Fibroblast of skin of left quadriceps (primary cell): ENCODE measurements around the gene ECT2.
"Not testable (repeated sequence)": the region's sequence is repeated elsewhere in the genome, so short reads cannot be mapped to it uniquely, and the experiment has no call there.

Experiments used
- DNase-seq, 2 experiments: peaks; one replicate each; pipeline ENCODE4 v3.0.0-alpha.2; 2013; ENCODE audit warnings: low read depth in 2 of 2

Gene ECT2, protein sequence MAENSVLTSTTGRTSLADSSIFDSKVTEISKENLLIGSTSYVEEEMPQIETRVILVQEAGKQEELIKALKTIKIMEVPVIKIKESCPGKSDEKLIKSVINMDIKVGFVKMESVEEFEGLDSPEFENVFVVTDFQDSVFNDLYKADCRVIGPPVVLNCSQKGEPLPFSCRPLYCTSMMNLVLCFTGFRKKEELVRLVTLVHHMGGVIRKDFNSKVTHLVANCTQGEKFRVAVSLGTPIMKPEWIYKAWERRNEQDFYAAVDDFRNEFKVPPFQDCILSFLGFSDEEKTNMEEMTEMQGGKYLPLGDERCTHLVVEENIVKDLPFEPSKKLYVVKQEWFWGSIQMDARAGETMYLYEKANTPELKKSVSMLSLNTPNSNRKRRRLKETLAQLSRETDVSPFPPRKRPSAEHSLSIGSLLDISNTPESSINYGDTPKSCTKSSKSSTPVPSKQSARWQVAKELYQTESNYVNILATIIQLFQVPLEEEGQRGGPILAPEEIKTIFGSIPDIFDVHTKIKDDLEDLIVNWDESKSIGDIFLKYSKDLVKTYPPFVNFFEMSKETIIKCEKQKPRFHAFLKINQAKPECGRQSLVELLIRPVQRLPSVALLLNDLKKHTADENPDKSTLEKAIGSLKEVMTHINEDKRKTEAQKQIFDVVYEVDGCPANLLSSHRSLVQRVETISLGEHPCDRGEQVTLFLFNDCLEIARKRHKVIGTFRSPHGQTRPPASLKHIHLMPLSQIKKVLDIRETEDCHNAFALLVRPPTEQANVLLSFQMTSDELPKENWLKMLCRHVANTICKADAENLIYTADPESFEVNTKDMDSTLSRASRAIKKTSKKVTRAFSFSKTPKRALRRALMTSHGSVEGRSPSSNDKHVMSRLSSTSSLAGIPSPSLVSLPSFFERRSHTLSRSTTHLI

DNA sequence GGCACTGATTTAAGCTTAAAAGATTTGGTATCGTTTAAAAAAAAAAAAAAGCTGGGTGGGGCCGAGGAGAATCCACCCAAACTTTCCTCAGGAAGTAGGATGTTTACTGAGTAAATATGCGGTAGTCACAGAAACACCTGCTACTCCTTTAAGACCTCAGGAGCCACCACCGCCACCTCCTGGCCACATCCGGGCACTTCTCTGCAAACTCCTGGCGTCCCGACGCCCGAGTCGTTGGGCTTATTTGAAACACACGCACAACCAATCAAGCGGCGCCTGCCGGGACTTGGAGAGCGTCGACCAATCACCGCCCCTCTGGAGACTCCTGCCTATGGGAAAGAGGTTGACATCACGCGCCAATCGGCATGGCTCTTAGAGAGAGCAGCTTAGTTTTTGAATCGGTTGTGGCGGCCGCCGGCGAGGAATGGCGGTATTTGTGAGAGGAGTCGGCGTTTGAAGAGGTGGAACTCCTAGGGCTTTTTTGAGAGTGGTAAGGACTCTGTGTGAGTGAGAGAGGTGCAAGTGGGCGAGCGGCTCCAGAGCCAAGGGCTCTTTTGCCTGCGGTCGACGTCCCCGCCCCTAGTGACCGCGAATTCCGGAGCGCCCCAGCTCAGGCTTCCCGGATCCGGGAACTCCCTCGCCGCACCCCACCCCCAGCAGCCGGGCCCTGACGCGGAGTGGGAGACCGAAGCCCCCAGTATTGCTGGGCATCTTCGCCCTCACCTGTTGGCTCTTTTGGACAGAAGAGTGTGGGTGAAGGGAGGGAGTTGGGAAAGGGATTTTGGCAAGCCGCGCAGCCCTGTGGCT, at the start of gene ECT2:
ECT2 (plus strand) TSS at position 359 of the 807 bp plus-strand sequence. CDS start 3,805 bp downstream, outside the sequence.
- peak; percentile 99 for DNase-seq

DNA sequence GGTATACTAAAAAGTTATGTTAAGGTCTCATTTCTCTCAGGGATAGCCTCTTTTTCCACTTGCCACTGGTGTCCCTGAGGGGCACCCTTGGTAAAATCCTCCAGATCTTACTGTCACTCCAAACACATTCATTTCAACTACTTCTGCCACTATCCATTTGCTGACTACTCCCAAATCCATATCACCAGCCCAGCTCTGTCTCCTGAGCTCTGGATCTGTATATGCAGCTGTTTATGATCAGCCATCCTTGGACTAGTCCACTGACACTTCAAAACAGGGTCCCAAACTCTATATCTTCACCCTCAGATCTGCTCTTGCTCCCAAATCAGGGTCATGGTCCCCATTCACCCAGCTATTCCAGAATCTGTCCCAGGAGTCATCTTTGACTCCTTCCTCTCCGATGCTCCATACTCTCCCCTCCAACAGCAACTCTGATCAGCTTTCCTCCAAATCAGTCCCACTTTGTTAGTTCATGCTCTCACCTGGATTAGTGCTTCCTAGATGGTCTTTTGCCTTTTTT, 49.5 kb upstream of the ECT2 start:
- DNase-seq: no peak

DNA sequence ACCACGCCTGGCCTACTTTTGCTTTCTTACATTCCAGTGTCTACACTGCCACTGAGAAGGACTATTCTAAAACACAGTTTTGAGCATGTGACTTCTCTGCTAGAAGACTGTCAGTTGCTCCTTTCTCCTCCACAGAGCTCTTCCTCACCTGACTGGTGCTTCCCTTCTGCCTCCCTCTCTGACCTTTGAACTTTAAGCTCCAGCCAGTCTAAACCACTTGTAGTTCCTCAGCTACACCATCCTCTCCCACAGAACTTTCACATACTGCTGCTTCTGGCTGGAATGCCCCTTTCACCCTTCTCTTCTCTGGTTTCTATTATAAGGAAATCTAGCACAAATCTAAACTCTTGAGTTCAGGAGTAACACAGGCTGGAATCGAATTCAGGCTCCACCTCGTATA, 48.8 kb upstream of the ECT2 start:
- no peak for DNase-seq

DNA sequence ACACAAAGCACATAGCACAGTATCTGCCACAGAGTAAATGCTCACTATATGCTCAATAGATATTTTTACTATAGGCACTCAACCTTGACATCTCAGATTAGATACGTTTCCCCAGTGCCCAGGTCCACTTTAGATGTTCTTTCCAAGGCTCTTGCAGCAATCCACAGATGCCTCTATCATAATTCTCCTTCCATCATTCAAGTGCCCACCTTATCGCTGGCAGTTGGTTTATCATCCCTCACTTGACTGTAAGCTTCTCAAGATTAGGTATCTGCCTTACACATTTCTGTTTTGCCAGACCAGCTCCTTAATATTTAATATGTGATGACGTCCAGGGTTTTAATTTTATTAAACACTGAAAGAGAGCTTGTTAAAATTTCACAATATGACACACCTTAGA, 48.3 kb upstream of the ECT2 start:
- no peak for DNase-seq

DNA sequence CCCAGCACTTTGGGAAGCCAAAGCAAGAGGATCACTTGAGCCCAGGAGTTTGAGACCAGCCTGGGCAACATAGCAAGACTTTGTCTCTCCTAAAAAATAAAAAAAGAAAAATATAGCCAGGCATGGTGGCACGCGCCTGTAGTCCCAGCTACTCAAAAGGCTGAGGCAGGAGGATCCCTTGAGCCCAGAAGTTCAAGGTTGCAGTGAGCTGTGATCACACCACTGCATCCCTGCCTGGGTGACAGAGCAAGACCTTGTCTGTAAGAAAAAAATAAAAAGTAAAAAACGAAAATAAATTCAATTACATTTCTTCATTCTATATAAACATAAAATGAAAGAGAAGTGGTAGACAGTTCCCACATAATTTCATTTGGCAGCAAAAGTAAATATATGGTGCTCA, 47.8 kb upstream of the ECT2 start:
- not testable (repeated sequence) for DNase-seq

DNA sequence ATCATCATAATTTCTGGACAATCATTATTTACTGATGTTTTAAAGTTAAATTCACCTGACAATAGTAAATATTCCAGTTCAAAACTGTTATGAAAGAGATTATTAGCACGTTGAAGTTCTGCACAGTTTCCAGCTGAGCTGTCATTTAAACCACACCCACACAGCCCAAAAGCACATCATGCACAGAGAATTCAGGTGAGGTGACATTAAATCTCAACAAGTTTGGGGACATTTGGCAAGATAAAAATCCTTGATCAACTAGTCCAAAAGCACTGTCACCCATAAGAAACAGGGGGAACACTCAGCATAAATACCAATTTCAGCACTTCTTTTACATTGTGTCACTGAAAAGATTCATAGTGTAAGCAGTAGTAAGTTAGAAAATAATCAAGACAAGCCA, 46.5 kb upstream of the ECT2 start:
- no peak for DNase-seq

DNA sequence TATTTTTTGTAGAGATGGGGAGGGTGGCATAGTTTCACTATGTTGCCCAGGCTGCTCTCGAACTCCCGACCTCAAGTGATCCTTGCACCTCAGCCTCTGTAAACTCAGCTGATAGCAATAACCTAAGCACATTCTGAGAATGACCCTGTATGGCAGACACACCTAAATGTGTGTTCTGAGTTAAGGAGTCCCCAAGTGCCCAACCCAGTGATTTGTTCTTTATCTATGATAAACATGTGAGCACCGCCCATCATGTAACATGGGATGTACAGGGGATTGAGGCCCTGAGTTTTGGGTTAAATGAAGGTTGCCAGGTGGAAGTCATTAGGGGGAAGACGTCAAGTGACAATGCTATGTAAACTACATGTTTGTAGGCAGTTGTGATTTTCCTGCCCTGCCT, 45.4 kb upstream of the ECT2 start:
- DNase-seq: no peak

DNA sequence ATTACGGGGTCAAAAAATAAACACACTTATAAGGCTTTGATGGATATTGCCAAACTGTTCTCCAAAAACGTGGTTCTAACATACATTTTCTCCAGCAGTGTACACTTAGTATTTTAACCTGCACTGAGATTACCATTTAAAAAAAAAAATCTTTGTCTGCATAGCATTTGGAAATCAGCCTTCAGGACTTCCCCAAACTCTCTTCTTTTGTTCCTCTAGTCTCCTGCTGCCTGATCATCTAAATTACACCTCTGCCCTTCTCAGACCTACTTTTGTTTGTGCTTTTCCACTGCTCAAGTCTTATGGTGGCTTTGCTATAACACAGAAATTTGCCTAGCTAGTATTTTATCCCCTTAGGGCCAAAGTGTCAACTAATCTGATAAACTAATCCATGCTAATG, 43.5 kb upstream of the ECT2 start:
- no peak for DNase-seq

DNA sequence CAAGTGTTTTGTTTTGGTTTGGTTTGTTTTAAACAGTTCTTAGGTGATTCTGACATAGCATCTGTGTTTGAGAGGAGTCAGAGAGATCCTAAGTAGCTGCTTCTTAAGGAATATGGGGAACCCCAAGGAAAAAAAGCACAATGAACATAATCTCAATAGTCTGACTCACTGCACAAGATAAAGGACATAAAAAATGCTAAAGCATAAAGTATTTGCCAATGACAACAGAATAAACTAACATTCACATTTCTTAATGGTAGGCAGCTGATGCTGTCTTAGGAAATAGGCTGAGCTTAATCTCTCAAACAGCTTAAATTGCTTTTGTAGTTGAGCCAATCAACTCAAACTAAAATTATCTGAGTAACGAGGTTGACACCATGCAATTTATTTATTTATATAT, 42.6 kb upstream of the ECT2 start:
- no peak for DNase-seq

DNA sequence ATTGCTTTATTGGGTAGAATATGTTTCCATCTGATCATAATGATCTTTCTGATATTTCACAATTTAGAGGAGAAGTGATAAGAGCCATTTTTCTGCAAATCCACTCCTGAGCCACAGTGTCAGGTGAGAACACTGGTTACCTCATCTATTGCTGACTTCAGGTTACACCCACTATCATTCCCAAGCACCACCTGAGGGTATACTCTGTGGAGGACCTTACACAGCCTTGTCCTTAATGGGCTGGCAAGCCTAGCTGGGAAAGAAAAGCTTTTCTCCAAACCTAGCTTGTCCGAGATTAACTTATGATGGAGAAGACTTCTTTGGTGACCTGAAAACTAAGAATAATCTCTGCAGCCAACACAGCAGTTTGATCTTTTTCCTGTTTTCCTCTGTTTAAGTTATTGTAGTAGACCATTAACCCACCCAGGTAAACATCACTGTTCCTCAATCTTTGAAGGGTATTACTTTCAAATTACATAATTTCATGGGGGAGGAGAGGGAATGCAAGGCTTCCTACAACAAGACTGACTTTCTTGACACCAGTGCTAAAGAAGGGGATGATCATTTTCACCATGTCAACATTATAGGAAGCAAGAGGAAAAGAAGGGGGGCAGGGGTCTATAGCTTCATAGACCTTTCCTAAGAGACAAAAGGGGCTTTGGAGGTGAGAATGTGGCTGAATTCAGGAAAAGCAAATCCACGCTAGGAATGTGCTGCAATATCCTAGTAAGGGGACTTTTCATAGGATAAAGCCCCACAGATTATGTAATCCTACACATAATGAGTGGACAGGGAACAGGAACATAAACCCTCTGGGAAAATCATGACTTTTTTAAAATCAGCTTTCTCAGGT, 41.4 kb upstream of the ECT2 start:
- no peak for DNase-seq

DNA sequence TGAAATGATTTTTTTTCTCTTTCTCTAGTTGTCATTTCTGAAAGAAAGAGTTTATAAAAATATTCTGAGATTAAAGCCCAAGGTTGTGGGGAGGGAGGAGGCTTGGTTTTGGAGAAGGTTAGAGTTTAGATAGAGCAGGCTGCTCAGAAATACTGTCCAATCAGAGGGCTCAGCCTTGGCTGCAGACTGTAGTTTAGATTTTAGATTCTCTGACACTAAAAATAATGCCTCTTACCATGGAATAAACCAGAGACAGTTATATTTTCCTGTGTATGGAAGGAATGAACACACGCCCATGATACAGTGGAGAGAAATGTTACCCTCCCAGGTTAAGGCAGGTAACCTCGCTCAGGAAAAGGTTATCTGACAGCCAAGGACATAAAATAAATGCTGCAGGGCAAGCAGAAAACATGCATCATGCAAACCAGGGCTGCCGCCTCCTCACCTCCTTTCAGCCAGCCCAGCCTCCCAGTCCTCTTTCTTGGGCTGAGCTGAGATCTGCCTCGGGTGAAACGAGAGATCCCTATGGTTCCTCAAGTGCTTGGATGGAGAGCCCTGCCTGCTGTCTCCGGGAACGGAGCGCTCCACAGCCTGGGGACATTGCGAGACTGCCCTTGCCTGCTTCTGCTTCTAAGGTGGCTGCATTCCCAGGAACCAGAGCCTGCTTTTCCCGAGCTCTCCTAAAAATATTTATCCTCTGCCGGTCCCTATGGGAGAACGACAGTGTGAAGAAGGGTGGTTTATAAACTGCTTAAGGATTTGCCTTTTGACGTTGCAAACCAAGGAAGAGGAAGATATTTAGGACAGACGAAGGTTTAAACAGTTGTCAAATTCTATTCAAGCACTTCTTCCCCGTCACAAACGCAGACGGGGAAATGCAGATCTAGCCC, 40.5 kb upstream of the ECT2 start:
- DNase-seq: no peak

DNA sequence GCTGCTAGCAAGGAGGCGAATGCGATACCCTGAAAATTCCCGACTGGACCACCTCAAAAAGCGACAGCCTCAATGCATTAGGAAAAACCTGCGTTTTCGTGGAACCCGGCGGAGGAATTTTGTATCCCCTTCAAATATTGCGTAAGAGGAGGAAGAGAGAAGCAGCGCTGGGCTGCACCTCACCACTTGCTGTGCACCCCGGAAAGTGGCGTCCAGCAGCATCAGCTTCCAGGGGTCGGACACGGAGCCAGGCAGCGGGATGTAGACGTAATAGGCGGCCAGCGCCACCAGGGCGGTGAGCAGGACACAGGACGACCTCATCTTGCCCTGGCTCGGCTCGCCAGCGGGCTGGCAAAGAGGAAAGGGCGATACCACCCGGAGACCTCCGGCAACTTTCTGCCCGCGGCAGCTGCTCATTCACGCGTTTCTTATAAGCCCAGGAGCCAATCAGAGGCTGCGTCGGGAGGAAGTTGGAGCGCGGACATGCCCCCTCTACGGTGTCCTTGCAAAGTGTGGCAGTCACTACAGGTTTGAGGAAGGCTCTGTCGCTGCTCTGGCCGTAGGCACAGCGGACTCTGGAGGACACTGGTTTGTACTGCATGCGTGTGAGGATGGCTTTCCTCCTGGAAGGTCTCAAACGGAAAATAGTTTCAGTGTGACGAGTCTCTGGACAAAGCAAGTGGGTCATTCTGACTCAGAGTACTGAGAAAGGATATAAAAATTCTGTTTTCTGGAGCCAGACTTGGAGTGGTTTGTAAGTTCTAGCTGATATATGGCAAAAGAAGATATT, 39.7 kb upstream of the ECT2 start, which contains the start of gene NCEH1:
NCEH1 (minus strand) TSS at position 404 of the 790 bp plus-strand sequence; CDS start at position 321, 83 bp downstream.
- DNase-seq: peak; percentile 83 to 86

DNA sequence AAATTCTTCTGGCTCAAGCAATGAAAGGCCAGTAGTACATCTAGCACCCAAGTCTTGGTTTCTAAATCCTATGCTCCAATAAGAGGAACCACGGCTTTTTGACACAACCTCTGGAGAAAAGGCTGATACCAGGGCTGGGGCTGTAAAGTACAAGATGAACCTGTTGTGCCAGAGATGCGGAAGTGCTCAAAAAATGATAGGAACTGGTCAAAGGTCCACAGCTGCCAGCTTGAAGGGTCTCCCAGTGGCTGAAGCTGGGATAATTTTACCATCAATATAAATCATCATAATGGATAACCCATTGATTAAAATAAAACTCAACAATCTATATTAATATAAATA, 39.1 kb upstream of the ECT2 start:
- DNase-seq: no peak

DNA sequence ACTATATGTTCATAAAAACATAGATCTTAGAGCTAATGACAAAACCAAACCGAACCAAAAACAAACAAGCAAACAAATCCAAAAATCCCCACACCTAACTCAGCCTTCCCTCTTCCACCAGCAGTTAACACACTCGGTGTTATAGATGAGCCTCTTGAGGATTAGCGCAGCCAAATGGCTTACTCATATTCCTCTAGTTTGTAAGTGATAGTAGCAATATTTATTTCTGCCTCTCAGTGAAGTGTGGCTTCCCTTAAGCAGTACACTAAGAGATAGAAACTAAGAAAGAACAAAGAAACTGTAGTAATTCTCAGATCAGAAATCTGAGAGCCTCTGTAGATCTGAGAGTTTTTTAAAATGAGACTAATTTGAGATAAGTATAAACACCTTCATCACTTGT, 37.2 kb upstream of the ECT2 start:
- no peak for DNase-seq

DNA sequence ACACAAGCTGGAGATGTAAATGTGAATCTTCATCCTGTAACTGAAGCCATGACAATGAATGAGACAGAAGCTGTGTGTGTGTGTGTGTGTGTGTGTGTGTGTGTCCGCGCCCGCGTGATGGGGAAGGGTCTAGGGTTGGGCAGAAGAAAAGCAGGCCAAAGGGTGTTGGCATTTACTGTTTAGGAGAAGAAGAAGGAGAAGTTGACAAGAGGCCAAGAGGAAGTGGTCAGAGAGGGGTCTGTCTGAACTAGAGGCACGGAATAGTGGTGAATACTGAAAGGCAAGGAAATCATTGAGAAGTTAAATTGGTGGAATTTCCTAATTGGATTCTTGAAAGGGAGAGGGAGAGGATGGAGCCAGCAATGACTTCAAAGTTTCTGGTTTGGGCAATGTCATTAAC, 34.0 kb upstream of the ECT2 start:
- DNase-seq: no peak

DNA sequence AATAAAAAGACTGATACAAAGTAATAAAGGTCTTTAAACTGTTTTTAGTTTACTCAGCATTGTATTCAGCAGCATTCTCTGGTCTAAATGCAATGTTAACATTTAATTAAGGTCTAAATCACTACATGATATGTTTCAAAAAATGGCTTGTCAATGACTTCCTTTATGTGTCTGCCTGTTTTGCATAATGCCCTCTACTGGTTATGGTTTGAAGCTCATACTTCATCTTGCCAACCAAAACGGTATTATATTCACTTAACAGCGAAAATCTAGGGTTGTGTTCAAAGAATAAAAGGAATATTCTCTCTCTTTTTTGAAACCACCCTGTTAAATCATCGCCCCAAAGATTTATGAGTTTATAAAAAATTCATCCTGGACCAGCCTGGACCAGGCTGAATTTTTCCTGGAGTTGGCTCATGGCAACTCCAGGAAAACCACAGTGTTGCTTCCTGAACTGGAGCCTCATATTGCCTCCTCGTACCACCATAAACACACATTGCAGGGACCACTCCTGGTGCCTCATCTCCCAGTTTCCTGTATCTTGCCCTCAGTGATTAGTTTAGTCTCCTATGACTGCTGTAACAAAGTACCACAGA, 32.9 kb upstream of the ECT2 start:
- no peak for DNase-seq

DNA sequence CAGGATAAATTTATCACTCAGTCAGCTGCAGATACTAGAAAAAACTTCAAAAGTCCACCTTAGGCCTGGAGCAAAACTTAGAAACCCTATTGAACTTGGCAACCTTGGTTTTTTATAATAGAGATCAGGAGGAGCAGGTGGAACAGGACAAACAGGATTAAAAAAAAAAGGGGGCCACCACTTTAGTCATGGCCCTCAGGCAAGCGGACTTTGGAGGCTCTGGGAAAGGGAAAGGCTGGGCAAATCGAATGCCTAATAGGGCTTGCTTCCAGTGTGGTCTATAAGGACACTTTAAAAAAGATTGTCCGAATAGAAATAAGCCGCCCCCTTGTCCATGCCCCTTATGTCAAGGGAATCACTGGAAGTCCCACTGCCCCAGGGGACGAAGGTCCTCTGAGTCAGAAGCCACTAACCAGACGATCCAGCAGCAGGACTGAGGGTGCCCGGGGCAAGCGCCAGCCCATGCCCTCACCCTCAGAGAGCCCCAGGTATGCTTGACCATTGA, 27.9 kb upstream of the ECT2 start:
- not testable (repeated sequence) for DNase-seq

DNA sequence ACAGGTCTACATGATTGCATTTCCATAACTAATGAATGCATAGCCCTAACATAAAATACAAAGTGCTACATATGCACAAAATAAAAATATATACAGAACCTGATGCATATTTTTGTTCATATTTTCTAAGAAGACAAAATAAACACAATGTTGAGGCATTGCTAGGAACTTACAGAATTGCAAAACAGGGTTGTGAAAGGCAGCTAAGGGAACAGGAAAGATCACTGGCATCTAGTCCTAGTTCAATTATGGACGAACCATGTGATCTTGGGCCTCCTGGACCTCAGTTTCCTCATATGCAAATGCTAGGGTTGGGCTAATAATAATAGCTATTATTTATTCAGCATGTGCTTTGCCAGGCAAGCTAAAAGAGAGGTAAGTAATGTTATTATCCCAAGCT, 24.1 kb upstream of the ECT2 start:
- no peak for DNase-seq
